Measurements from ENCODE around the gene COX10.

COX10 gene

GRCh38 chr17:14205380-14205779 is 136.1 kb downstream of the COX10 start:
- ChIA-PET POLR2A (ENCODE audit: low non-redundant PET) (no interaction called here), CTCF (no interaction called here)
- TF ChIP-seq, protein P1, sequence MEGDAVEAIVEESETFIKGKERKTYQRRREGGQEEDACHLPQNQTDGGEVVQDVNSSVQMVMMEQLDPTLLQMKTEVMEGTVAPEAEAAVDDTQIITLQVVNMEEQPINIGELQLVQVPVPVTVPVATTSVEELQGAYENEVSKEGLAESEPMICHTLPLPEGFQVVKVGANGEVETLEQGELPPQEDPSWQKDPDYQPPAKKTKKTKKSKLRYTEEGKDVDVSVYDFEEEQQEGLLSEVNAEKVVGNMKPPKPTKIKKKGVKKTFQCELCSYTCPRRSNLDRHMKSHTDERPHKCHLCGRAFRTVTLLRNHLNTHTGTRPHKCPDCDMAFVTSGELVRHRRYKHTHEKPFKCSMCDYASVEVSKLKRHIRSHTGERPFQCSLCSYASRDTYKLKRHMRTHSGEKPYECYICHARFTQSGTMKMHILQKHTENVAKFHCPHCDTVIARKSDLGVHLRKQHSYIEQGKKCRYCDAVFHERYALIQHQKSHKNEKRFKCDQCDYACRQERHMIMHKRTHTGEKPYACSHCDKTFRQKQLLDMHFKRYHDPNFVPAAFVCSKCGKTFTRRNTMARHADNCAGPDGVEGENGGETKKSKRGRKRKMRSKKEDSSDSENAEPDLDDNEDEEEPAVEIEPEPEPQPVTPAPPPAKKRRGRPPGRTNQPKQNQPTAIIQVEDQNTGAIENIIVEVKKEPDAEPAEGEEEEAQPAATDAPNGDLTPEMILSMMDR (conservative IDR thresholded peaks at IDR 0.05; ENCODE audit: low read depth): no peak
- H3K27ac ChIP-seq: peak overlapping the region; percentile 47
- DNase-seq (ENCODE audit: low spot score): no peak

DNA sequence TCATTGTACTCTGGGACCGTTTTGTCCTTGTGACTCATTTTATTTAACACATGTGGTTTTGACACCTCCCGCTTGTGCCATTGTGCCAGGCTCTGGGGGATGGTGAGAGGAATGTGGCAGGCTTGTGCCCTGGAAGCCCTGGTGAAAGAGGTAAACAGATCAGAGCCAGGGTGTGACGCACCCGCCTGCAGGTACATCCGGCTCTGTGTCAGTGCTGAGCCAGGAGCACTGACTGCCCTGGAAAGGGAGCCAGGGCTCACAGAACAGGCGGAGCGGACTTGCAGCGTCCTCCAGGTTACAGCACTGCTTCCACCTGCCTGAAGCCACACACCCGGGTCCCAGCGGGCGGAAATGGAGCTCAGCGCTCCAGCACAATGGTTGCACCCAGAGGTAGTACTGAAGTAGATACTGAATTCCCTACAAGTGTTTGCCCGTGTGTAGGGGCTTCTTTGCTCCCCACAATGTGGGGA is 136.7 kb downstream of the COX10 start:
- peak overlapping the region; percentile 47 for H3K27ac ChIP-seq
- ChIA-PET CTCF (no interaction called here), POLR2A (ENCODE audit: low non-redundant PET) (no interaction called here)
- TF ChIP-seq, protein P1 (conservative IDR thresholded peaks at IDR 0.05; ENCODE audit: low read depth): no peak
- DNase-seq (ENCODE audit: low spot score): peak; percentile 92

DNA sequence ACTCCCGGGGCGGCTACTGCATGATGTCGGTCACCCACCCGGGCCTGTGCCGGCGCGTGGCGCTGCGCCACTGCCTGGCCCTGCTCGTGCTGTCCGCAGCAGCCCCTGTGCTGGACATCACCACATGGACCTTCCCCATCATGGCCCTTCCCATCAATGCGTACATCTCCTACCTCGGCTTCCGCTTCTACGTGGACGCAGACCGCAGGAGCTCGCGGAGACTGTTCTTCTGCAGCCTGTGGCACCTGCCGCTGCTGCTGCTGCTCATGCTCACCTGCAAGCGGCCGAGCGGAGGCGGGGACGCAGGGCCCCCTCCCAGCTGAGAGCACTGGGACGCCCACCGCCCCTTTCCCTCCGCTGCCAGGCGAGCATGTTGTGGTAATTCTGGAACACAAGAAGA is 137.6 kb downstream of the COX10 start:
- TF ChIP-seq, protein P1 (conservative IDR thresholded peaks at IDR 0.05; ENCODE audit: low read depth): no peak
- ChIA-PET POLR2A (ENCODE audit: low non-redundant PET) (no interaction called here), CTCF (no interaction called here)
- DNase-seq (ENCODE audit: low spot score): no peak
- H3K27ac ChIP-seq: no peak overlapping the region; the same call in 1 of the 2 replicates

DNA sequence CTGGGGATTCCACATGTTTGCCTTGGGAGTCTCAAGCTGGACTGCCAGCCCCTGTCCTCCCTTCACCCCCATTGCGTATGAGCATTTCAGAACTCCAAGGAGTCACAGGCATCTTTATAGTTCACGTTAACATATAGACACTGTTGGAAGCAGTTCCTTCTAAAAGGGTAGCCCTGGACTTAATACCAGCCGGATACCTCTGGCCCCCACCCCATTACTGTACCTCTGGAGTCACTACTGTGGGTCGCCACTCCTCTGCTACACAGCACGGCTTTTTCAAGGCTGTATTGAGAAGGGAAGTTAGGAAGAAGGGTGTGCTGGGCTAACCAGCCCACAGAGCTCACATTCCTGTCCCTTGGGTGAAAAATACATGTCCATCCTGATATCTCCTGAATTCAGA is 138.5 kb downstream of the COX10 start:
- no peak for DNase-seq (ENCODE audit: low spot score)
- no peak overlapping the region for H3K27ac ChIP-seq
- ChIA-PET POLR2A (ENCODE audit: low non-redundant PET) (no interaction called here), CTCF (no interaction called here)
- TF ChIP-seq, protein P1 (conservative IDR thresholded peaks at IDR 0.05; ENCODE audit: low read depth): no peak

DNA sequence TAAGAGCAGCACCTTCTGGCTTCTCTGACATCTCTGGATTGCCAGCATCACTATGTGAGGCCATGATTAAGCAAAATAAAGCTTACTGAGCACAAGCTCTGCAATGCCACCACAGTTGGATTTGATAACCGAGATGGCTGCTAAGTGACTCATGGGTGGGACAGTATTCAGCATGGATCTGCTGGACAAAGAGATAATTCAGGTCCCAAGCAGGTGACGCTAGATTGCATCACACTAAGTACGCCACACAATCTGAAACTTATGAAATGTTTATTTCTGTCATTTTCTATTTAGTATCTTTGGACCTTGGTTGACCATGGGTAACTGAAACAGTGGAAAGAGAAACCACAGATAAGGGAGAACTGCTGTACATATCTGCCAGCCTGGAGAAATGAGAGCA is 139.9 kb downstream of the COX10 start:
- ChIA-PET CTCF (interaction anchor here (0.5 kb wide), 1 partner anchor 163 kb away, joined by 4 read pairs; no protein-coding TSS in a partner anchor), POLR2A (ENCODE audit: low non-redundant PET) (no interaction called here)
- no peak for DNase-seq (ENCODE audit: low spot score)

GRCh38 chr17:14211246-14211645 is 141.9 kb downstream of the COX10 start:
- POLR2A ChIA-PET (ENCODE audit: low non-redundant PET): no interaction called here
- H3K27ac ChIP-seq: no peak overlapping the region
- no peak for DNase-seq (ENCODE audit: low spot score)
- CTCF ChIA-PET: no interaction called here
- TF ChIP-seq, protein P1 (conservative IDR thresholded peaks at IDR 0.05; ENCODE audit: low read depth): no peak

More for the DNA sequence above, 139.9 kb downstream of the COX10 start:
- TF ChIP-seq, protein P1 (conservative IDR thresholded peaks at IDR 0.05; ENCODE audit: low read depth): no peak
- H3K27ac ChIP-seq: no peak overlapping the region

DNA sequence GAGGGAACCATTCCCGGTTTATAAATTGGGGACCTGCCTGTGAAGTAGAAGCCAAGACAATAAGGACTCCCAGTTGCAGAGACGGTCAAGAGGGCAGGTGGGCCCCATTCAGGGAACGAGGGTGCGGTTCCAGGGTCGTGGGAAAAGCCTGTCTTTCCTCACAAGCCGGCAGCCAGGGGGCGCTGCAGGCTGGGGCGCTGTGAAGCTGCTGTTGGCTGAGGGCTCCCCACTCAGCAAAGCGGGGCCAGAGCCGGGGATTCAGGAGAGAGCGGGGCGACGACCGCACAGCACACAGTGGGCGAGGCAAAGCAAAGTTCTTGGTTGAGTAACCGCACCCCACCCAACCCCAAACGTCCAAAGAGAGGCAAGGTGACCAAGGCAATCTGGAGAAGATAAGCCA is 142.5 kb downstream of the COX10 start:
- POLR2A ChIA-PET (ENCODE audit: low non-redundant PET): no interaction called here
- TF ChIP-seq, protein P1 (conservative IDR thresholded peaks at IDR 0.05; ENCODE audit: low read depth): no peak
- no peak for DNase-seq (ENCODE audit: low spot score)
- CTCF ChIA-PET: interaction anchor here (0.6 kb wide), 1 partner anchor 85 kb away, joined by 3 read pairs; no protein-coding TSS in a partner anchor
- no peak overlapping the region for H3K27ac ChIP-seq
